ENCODE measurements around the gene SEMA3D. TPM values are rescaled to one million over a fixed set of nuclear protein-coding genes. Genes with fewer than 3 reads are reported as not detected.

Gene SEMA3D
- total and polyA plus RNA-seq, 2 of the 13 experiments (the other 11 are each of a cell fraction or from before 2014, with no cell fraction given), result 0.07 TPM; not detected in 1

GRCh38 chr7:85119934-85120333, 66.9 kb downstream of the SEMA3D start:
- H3K4me2 ChIP-seq (ENCODE audit: low read depth, low read length), result no peak overlapping the region
- no peaks in the 10 kb centered on the region for H3K27me3 ChIP-seq (ENCODE audit: control insufficient read depth in 1 of 2, insufficient read depth in 2 of 2, low read length in 2 of 2)
- no TSS peak for BruUV-seq (replicated peaks)
- CTCF ChIA-PET (ENCODE audit: low intra/inter-chr PET ratio, low total read pairs), result no interaction called here
- H3K79me2 ChIP-seq (ENCODE audit: insufficient read depth, low read length), result no peaks in the 10 kb centered on the region
- intact Hi-C loops (cut with micrococcal nuclease; ENCODE audit: unreplicated experiment) (no loop called here), in situ Hi-C loops (cut with HindIII; ENCODE audit: extremely low pct_ligation_motif_present, low pct_unique_long_range_greater_than_20kb) (no loop called here)
- H3K4me3 ChIP-seq (replicated peaks in 1 of 3; ENCODE audit: insufficient read depth in 1 of 3, low read depth in 2 of 3, low read length in 3 of 3), result no peak overlapping the region
- H3K27ac ChIP-seq (ENCODE audit: extremely low read length, insufficient read depth, low read length), result no peak overlapping the region
- POLR2A ChIA-PET, result no interaction called here
- no peaks in the 10 kb centered on the region for H3K9me3 ChIP-seq (ENCODE audit: low read length)
- no peak for ATAC-seq
- 2% methylated on average over 3 of the region's 3 CpGs for WGBS (ENCODE audit: low lambda C conversion rate)
- FAIRE-seq, result no peak
- H2AFZ ChIP-seq (ENCODE audit: low read length), result no peak overlapping the region
- H3K36me3 ChIP-seq (replicated peaks in 1 of 2; ENCODE audit: control insufficient read depth in 1 of 2, insufficient read depth in 2 of 2, low read length in 2 of 2), result no peaks in the 10 kb centered on the region
- DNase-seq (ENCODE audit: low spot score), result no peak
- no peak overlapping the region for H3K9ac ChIP-seq (ENCODE audit: insufficient read depth, low read depth, low read length)
- H3K4me1 ChIP-seq (ENCODE audit: insufficient read depth, low read length), result no peaks in the 10 kb centered on the region
- no peak for TF ChIP-seq GABPB1 (CRISPR knock-in tag; IDR thresholded peaks at IDR 0.05)
- TF ChIP-seq CEBPB (IDR thresholded peaks at IDR 0.05; ENCODE audit: borderline replicate concordance, low read depth, low read length), result peak; percentile 79; the same call in 1 of the 2 replicates
- H4K20me1 ChIP-seq (ENCODE audit: insufficient read depth, low read length), result no peaks in the 10 kb centered on the region

DNA sequence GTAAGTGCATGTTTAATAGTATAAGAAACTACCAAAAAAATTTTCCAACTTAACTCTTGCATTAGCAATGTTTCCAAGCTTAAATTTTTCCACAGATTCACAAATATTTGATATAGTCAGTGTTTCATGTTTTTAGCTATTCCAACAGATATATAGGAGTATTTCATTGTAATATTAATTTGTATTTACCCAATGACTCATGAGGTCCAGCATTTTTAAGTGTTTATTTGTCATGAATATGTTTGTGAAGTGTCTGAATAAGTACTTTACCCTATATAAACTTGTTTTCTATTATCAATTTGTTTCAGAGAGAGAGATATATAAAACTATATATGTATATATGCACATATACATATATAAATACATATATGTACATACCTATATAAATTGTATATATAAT, 71.0 kb downstream of the SEMA3D start:
- intact Hi-C loops (cut with micrococcal nuclease; ENCODE audit: unreplicated experiment), result no loop called here
- POLR2A ChIA-PET, result no interaction called here
- no peak for ATAC-seq

More for the DNA sequence above, 71.0 kb downstream of the SEMA3D start:
- Histone ChIP-seq H3K4me2 (ENCODE audit: low read depth, low read length) (no peak overlapping the region), H3K27me3 (ENCODE audit: control insufficient read depth in 1 of 2, insufficient read depth in 2 of 2, low read length in 2 of 2) (no peaks in the 10 kb centered on the region), H2AFZ (ENCODE audit: low read length) (no peak overlapping the region), H3K9me3 (ENCODE audit: low read length) (no peaks in the 10 kb centered on the region), H4K20me1 (ENCODE audit: insufficient read depth, low read length) (no peaks in the 10 kb centered on the region), H3K4me3 (replicated peaks in 1 of 3; ENCODE audit: insufficient read depth in 1 of 3, low read depth in 2 of 3, low read length in 3 of 3) (no peak overlapping the region), H3K79me2 (ENCODE audit: insufficient read depth, low read length) (no peaks in the 10 kb centered on the region), H3K27ac (ENCODE audit: extremely low read length, insufficient read depth, low read length) (no peak overlapping the region), H3K9ac (ENCODE audit: insufficient read depth, low read depth, low read length) (no peak overlapping the region), H3K36me3 (replicated peaks in 1 of 2; ENCODE audit: control insufficient read depth in 1 of 2, insufficient read depth in 2 of 2, low read length in 2 of 2) (no peaks in the 10 kb centered on the region), H3K4me1 (ENCODE audit: insufficient read depth, low read length) (no peaks in the 10 kb centered on the region)
- FAIRE-seq (no peak), DNase-seq (ENCODE audit: low spot score) (no peak)
- TF ChIP-seq YY1 (IDR thresholded peaks at IDR 0.05; ENCODE audit: insufficient read depth, insufficient replicate concordance, low read depth, low read length) (no peak), CEBPZ (IDR thresholded peaks at IDR 0.05; ENCODE audit: low read length) (no peak), ZNF772 (CRISPR knock-in tag; IDR thresholded peaks at IDR 0.05) (no peak), ZNF205 (CRISPR knock-in tag; IDR thresholded peaks at IDR 0.05) (no peak), ZNF777 (CRISPR knock-in tag; IDR thresholded peaks at IDR 0.05) (no peak), ONECUT2 (CRISPR knock-in tag; IDR thresholded peaks at IDR 0.05) (no peak), MTA1 (CRISPR knock-in tag; IDR thresholded peaks at IDR 0.05; ENCODE audit: borderline replicate concordance) (no peak)
- no TSS peak for BruUV-seq (replicated peaks)
- CTCF ChIA-PET (ENCODE audit: low intra/inter-chr PET ratio, low total read pairs), result no interaction called here
- in situ Hi-C loops (cut with HindIII; ENCODE audit: extremely low pct_ligation_motif_present, low pct_unique_long_range_greater_than_20kb), result no loop called here
